ENCODE measurements around the gene DGUOK.

DGUOK gene

GRCh38 chr2:73910873-73911547, 15.7 kb upstream of the DGUOK start:
- H3K4me2 ChIP-seq (ENCODE audit: low read length): no peak overlapping the region
- no peaks in the 10 kb centered on the region for H3K27me3 ChIP-seq (ENCODE audit: low read depth, low read length)
- no peaks in the 10 kb centered on the region for H3K9me3 ChIP-seq (ENCODE audit: insufficient read depth, low read length)
- peaks cover 51% of the 10 kb centered on the region for H3K36me3 ChIP-seq (replicated peaks; ENCODE audit: low read depth, low read length)
- no peaks in the 10 kb centered on the region for H3K79me2 ChIP-seq (ENCODE audit: low read length)
- no peaks in the 10 kb centered on the region for H4K20me1 ChIP-seq (ENCODE audit: insufficient read depth, low read length)
- H3K4me3 ChIP-seq (ENCODE audit: low read length): no peak overlapping the region
- no peak overlapping the region for H3K9ac ChIP-seq (ENCODE audit: low read length)
- H3K4me1 ChIP-seq (ENCODE audit: low read length): no peaks in the 10 kb centered on the region
- no peak overlapping the region for H2AFZ ChIP-seq (ENCODE audit: low read depth, low read length)
- no peak overlapping the region for H3K27ac ChIP-seq (ENCODE audit: low read length)
- no peak for TF ChIP-seq CTCF (IDR thresholded peaks at IDR 0.05; ENCODE audit: low read depth, low read length)
- no peak for TF ChIP-seq EZH2phosphoT487 (IDR thresholded peaks at IDR 0.05; ENCODE audit: low read depth)

- H3K79me2 ChIP-seq (ENCODE audit: low read length): no peaks in the 10 kb centered on the region
- no peaks in the 10 kb centered on the region for H3K27me3 ChIP-seq (ENCODE audit: low read depth, low read length)
- no peaks in the 10 kb centered on the region for H3K9me3 ChIP-seq (ENCODE audit: insufficient read depth, low read length)
- TF ChIP-seq CTCF (IDR thresholded peaks at IDR 0.05; ENCODE audit: low read depth, low read length) (no peak), EZH2phosphoT487 (IDR thresholded peaks at IDR 0.05; ENCODE audit: low read depth) (no peak)
- peaks cover 56% of the 10 kb centered on the region for H3K36me3 ChIP-seq (replicated peaks; ENCODE audit: low read depth, low read length)
- H3K4me3 ChIP-seq (ENCODE audit: low read length): no peak overlapping the region
- H3K27ac ChIP-seq (ENCODE audit: low read length): no peak overlapping the region
- H3K4me2 ChIP-seq (ENCODE audit: low read length): no peak overlapping the region
- no peak overlapping the region for H2AFZ ChIP-seq (ENCODE audit: low read depth, low read length)
- H3K9ac ChIP-seq (ENCODE audit: low read length): no peak overlapping the region
- H4K20me1 ChIP-seq (ENCODE audit: insufficient read depth, low read length): no peaks in the 10 kb centered on the region
- no peaks in the 10 kb centered on the region for H3K4me1 ChIP-seq (ENCODE audit: low read length)
Observed at GRCh38 chr2:73911548-73912208, 15.0 kb upstream of the DGUOK start.

GRCh38 chr2:73913414-73914054, 13.1 kb upstream of the DGUOK start:
- TF ChIP-seq CTCF (IDR thresholded peaks at IDR 0.05; ENCODE audit: low read depth, low read length) (no peak), EZH2phosphoT487 (IDR thresholded peaks at IDR 0.05; ENCODE audit: low read depth) (no peak)
- Histone ChIP-seq H3K27me3 (ENCODE audit: low read depth, low read length) (no peaks in the 10 kb centered on the region), H2AFZ (ENCODE audit: low read depth, low read length) (no peak overlapping the region), H4K20me1 (ENCODE audit: insufficient read depth, low read length) (no peaks in the 10 kb centered on the region), H3K9ac (ENCODE audit: low read length) (no peak overlapping the region), H3K36me3 (replicated peaks; ENCODE audit: low read depth, low read length) (peaks cover 64% of the 10 kb centered on the region), H3K4me1 (ENCODE audit: low read length) (no peaks in the 10 kb centered on the region), H3K4me2 (ENCODE audit: low read length) (no peak overlapping the region), H3K27ac (ENCODE audit: low read length) (no peak overlapping the region), H3K4me3 (ENCODE audit: low read length) (no peak overlapping the region), H3K9me3 (ENCODE audit: insufficient read depth, low read length) (no peaks in the 10 kb centered on the region), H3K79me2 (ENCODE audit: low read length) (no peaks in the 10 kb centered on the region)

GRCh38 chr2:73914667-73915066, 12.0 kb upstream of the DGUOK start:
- Histone ChIP-seq H2AFZ (ENCODE audit: low read depth, low read length) (no peak overlapping the region), H3K4me1 (ENCODE audit: low read length) (no peaks in the 10 kb centered on the region), H3K27ac (ENCODE audit: low read length) (no peak overlapping the region), H3K36me3 (replicated peaks; ENCODE audit: low read depth, low read length) (peaks cover 62% of the 10 kb centered on the region), H4K20me1 (ENCODE audit: insufficient read depth, low read length) (no peaks in the 10 kb centered on the region), H3K79me2 (ENCODE audit: low read length) (no peaks in the 10 kb centered on the region), H3K27me3 (ENCODE audit: low read depth, low read length) (no peaks in the 10 kb centered on the region), H3K9ac (ENCODE audit: low read length) (no peak overlapping the region), H3K4me3 (ENCODE audit: low read length) (no peak overlapping the region), H3K9me3 (ENCODE audit: insufficient read depth, low read length) (no peaks in the 10 kb centered on the region), H3K4me2 (ENCODE audit: low read length) (no peak overlapping the region)
- TF ChIP-seq EZH2phosphoT487 (IDR thresholded peaks at IDR 0.05; ENCODE audit: low read depth): no peak
- TF ChIP-seq CTCF (IDR thresholded peaks at IDR 0.05; ENCODE audit: low read depth, low read length): no peak

All from OCI-LY3 (cell line).